Stimulated activated CD4-positive, alpha-beta T cell treated with anti-CD3 and anti-CD28 coated beads, Interleukin-15, amount 100 ng/mL, for 24 hours (primary cell): ENCODE results near the gene GPS2.
"Not testable (repeated sequence)": the region's sequence is repeated elsewhere in the genome, so short reads cannot be mapped to it uniquely, and the experiment has no call there.

Source experiments
- DNase-seq: peaks from one replicate; pipeline ENCODE4 v3.0.0-alpha.2; 2020

GPS2 gene

GRCh38 chr17:7336240-7337175 is 21.3 kb upstream of the GPS2 start, which contains the start of gene ACAP1:
Gene ACAP1 (plus strand): TSS chr17:7336529. CDS start chr17:7336735, 206 bp downstream.
- peak; percentile 95 for DNase-seq

- not testable (repeated sequence) for DNase-seq
These were observed 20.6 kb upstream of the GPS2 start for GRCh38 chr17:7335765-7336164.

GRCh38 chr17:7334938-7335538 is 19.9 kb upstream of the GPS2 start:
- no peak for DNase-seq

DNA sequence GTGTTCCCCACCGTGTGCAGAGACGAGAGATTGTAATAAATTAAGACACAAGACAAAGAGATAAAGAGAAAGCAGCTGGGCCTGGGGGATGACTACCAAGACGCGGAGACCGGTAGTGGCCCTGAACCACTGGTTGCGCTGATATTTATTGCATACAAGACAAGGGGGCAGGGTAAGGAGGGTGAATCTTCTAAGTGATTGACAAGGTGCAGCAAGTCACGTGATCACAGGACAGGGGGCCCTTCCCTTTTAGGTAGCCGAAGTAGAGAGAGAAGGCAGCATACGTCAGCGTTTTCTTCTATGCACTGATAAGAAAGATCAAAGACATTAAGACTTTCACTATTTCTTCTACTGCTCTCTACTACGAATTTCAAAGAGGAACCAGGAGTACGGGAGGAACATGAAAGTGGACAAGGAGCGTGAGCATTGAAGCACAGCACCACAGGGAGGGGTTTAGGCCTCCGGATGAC is 17.5 kb upstream of the GPS2 start:
- peak; percentile 56 for DNase-seq

DNA sequence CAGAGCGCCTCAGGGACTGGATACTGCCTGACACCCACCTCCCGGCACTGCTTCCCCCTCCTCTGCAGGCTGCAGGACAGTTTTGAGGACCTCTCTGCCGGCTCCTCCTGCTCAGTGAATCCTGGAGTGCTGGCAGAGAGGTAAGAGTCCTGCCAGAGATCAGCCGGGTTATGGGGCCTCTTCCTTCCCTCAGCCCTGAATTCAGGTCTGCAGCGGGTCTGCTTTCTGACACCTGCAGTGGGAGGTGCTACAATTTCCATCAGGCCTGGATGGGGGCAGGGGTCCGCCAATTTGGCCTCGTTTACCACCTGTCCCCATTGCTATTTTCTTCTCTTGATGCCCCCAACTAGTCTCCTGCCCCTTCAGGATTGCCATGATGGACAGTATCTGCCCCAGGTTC is 17.0 kb upstream of the GPS2 start:
- no peak for DNase-seq

DNA sequence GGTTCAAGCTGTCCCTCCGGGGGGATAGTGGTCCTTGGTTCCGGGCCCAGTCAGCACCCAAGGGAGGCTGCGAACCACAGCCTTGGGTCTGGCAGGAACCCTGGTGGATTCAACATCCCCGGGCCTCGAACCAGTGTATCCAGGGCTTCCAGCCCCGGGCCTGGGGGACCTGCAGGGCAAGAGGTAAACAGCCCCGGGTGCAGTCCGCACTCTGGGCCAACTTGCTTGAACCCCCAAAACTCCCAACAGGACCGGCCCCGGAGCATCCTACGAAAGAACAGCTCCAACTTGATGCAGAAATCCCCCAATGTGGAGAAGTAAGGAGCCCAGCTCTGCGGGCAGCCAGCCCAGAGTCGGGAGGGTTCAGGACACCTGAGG is 15.5 kb upstream of the GPS2 start:
- no peak for DNase-seq

DNA sequence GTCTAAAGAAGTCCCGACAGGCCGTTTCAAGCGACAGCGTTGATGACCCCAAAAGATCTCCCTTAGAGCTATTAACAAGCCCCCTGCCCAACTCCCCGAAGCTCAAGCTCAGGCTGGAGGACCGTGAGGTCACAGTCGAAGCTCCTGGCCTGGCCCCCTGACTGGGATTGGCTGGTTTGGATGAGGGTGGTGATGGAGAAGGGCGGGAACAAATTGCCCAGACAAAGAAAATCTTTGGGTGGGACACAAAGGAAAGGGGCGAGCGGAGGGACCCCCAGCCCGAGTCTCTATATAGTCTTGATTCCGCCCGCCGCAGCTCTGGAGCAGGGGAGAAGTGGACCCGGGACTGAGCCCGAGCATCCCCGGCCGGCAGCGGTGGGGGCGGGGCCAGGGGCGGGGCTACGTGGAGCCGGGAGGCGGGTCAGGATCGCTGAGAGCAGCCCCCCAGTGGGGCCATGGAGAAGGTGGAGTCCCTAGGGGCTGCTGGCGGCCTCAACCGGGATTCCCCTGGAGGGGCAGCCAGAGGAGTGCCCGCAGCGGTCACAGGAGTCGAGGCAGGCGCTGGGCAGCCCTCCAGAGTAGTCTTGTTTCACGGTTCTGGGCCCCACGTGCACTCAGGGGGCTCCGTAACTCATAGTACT is 15.0 kb upstream of the GPS2 start:
- peak; percentile 87 for DNase-seq

- peak; percentile 98 for DNase-seq
These were observed 14.3 kb upstream of the GPS2 start for GRCh38 chr17:7329374-7329996.

- DNase-seq: no peak
These were observed 13.7 kb upstream of the GPS2 start, which contains the start of gene NEURL4 for GRCh38 chr17:7328840-7329373. Gene NEURL4 (minus strand): TSS chr17:7329335. CDS start chr17:7329312, 23 bp downstream.

- DNase-seq: no peak
These were observed 12.8 kb upstream of the GPS2 start for GRCh38 chr17:7328009-7328408.

DNA sequence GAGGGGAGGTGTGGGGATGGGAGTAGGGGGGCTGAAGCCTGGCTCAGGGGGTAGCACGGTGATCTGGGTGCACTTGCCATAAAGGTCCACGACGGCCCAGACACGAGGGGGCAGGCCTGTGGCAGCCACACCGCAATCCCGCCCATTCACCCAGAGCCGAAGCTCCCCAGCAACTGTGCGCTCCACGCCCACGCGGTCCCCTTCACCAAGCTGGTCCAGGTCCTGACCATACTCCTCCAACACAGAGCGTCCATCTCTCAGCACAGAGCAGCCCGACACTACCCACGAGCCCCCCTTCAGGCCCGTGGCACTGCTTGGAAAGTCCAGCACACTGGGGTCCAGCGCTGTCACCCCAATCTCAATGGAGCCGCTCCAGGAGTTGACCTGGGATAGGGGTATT is 12.3 kb upstream of the GPS2 start:
- no peak for DNase-seq

GRCh38 chr17:7327056-7327455 is 11.9 kb upstream of the GPS2 start:
- no peak for DNase-seq

DNA sequence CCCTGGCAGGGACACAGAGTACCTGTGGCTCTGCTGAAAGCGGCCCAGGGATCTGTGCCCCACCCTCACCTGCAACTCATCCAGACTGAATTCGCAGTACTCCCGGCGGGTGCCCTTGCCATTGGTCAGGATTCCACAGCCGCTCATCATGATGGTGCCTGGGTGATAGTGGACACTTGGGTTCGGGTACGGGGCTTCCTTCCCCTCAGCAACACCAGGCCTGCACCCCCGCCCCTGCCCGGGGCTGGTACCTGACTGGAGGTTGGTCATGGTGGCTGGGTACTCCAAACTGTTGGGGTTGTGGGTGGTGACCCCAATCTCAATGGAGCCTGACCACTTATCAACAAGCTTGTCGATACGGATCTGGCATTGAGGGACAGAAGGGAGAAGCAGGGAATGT is 11.0 kb upstream of the GPS2 start:
- DNase-seq: no peak

DNA sequence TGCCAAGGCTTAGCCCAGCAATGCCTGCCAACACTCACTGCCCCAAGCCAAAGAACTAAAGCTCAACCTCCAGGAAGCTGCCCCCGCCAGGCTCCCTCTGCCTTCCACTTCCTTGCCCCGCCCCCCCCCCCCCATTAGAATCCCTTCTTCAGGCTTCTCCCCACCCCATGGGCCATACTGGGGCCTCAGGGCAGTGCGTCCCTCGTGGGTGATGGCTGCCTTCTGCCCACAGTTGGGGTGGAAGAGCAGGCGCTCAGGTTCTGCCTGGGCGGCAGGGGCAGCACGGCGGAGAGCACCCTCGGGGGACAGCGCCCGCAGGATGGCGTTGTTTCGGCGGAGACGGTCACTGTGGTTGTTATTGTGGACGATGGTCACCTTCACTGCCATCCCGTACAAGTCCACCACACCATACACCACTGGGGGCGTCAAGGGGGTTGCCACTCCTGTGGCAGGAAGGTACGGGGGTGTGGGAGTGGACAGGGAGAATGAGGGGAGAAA is 9.9 kb upstream of the GPS2 start:
- DNase-seq: no peak

DNA sequence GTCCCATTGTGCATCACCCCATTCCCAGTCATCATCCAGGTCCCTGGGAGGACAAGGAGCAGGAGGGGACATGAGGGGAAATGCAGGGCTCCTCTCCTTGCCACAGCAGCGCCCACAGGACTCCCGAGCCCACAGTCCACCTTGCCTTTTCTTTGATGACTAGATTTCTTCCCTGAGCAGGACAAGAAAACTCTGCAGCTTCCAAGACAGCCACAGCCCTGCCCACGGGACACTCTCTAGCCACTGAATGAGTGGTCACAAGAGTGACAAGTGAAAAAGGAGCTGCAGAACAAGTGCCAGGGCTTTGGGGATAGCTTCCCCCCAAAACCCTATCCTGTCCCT is 9.2 kb upstream of the GPS2 start:
- no peak for DNase-seq

DNA sequence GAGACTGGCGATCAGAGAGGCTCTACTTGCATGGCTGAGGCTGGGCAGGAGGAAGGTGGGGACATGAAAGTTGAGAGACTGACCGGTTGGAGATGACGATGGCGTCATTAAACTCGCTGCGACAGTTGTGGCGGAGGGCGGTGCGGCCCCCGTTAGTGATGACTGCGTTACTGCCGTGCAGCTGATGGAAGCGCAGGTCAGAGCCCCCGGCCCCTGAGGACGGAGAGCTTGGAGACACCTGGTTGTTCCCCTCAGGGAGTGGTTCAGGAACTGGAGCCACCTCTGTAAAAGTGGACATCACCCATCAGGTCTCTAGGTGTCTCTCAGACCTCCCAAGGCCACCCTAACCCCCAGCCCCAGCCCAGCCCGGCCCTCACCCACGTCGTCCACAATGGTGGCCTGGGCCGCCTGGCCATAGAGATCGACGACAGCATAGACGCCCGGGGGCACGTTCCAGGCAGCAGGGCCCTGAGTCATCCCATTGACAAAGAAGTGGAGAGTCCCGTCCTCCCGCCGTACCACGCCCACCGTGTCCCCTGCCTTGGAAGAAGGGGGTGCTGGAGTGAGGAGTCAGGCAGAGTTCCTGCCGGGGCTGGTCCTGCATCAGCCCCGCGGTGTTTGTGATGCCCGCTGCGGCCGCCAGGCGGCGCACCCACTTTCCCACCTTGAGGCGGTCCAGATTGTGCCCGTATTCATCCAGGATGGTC is 8.7 kb upstream of the GPS2 start:
- peak; percentile 72 for DNase-seq

GRCh38 chr17:7322520-7323194 is 7.5 kb upstream of the GPS2 start:
- DNase-seq: no peak

DNA sequence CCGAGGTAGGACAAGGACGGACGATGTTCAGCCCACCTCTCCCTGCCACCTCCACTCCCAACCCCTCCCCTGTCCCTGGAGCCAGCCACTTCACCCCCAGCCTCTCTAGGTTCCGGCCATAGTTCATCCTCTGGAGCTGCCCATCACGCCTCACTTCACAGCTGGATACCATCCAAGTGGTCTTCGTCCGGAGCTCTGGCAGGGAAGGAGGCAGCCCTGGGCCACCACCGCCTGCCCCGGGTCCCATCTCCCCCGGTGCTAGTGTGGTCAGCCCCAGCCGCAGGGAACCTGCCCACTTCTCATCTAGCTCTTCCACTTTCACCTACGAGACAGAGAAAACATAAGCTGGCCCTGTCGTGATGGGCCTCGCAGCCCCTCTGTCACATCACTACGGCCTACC is 6.3 kb upstream of the GPS2 start:
- DNase-seq: no peak

DNA sequence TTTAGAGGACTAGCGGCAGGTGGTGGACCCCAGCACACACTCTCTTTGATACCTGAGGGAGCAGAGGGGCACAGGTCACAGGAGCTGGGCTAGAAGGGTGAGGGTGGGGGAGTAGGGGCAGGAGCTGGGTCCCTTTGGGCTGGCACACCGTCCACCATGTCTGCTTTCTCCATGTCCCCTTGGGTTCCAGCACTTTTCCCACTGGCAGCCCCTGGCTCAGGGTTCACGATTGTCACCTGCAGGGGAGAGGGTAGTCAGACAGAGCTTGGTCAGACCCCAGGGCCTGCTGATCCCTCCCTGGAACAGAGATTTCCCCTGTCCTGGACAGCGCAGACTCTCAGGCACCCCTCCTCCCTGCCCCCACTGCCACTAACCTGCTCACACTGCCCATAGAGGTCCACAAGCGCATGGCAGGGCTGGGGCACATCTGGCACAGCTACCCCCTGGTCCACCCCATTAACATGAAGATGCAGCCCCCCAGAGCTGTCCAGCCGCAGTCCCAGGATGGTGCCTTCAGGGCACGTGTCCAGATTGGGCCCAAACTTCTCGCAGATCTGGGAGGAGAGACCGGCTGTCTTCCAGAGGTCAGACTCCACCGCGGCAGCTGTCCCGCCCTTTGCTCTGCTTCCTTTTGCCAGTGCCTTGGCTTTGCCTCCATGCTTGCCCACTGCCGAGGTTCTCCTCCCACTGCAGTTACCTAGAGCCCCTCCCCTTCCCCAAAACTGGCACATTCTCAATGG is 3.1 kb upstream of the GPS2 start:
- DNase-seq: no peak

GRCh38 chr17:7317161-7317803 is 2.1 kb upstream of the GPS2 start:
- DNase-seq: no peak
